ENCODE measurements around the gene DRC1.

Gene DRC1

GRCh38 chr2:26460613-26461031 is 58.9 kb downstream of the DRC1 start:
- no peak overlapping the region for H3K4me3 ChIP-seq (ENCODE audit: low read depth, low read length)
- no peak for DNase-seq (ENCODE audit: low read depth, low spot score)
- ChIA-PET CTCF (interaction anchor here (0.6 to 1.9 kb wide), 4 partner anchors 10 to 117 kb away, joined by 3 to 9 read pairs (median 6); no protein-coding TSS in a partner anchor), POLR2A (no interaction called here)
- TF ChIP-seq, protein P1, sequence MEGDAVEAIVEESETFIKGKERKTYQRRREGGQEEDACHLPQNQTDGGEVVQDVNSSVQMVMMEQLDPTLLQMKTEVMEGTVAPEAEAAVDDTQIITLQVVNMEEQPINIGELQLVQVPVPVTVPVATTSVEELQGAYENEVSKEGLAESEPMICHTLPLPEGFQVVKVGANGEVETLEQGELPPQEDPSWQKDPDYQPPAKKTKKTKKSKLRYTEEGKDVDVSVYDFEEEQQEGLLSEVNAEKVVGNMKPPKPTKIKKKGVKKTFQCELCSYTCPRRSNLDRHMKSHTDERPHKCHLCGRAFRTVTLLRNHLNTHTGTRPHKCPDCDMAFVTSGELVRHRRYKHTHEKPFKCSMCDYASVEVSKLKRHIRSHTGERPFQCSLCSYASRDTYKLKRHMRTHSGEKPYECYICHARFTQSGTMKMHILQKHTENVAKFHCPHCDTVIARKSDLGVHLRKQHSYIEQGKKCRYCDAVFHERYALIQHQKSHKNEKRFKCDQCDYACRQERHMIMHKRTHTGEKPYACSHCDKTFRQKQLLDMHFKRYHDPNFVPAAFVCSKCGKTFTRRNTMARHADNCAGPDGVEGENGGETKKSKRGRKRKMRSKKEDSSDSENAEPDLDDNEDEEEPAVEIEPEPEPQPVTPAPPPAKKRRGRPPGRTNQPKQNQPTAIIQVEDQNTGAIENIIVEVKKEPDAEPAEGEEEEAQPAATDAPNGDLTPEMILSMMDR (IDR thresholded peaks at IDR 0.05; ENCODE audit: insufficient read depth, low read length, missing control alignments) = no peak

GRCh38 chr2:26461601-26462023 is 59.9 kb downstream of the DRC1 start:
- no peak overlapping the region for H3K4me3 ChIP-seq (ENCODE audit: low read depth, low read length)
- ChIA-PET POLR2A (interaction anchor here (1.1 kb wide), 1 partner anchor 115 kb away, joined by 3 read pairs; no protein-coding TSS in a partner anchor), CTCF (interaction anchor here (0.6 to 1.9 kb wide), 10 partner anchors 10 to 286 kb away, joined by 3 to 9 read pairs (median 3); no protein-coding TSS in a partner anchor)
- DNase-seq (ENCODE audit: low read depth, low spot score) = no peak
- TF ChIP-seq, protein P1 (IDR thresholded peaks at IDR 0.05; ENCODE audit: insufficient read depth, low read length, missing control alignments) = no peak

GRCh38 chr2:26462100-26462499 is 60.4 kb downstream of the DRC1 start:
- DNase-seq (ENCODE audit: low read depth, low spot score) = no peak
- no peak overlapping the region for H3K4me3 ChIP-seq (ENCODE audit: low read depth, low read length)
- ChIA-PET CTCF (interaction anchor here (0.6 to 1.4 kb wide), 11 partner anchors 10 to 287 kb away, joined by 3 to 4 read pairs (median 3); no protein-coding TSS in a partner anchor), POLR2A (interaction anchor here (1.1 kb wide), 1 partner anchor 115 kb away, joined by 3 read pairs; no protein-coding TSS in a partner anchor)
- TF ChIP-seq, protein P1 (IDR thresholded peaks at IDR 0.05; ENCODE audit: insufficient read depth, low read length, missing control alignments) = no peak

GRCh38 chr2:26462511-26463243 is 61.0 kb downstream of the DRC1 start:
- ChIA-PET CTCF (interaction anchor here (0.6 to 1.4 kb wide), 12 partner anchors 10 to 287 kb away, joined by 3 to 4 read pairs (median 3); partner anchors contain the start of gene OTOF), POLR2A (interaction anchor here (1.1 kb wide), 1 partner anchor 116 kb away, joined by 3 read pairs; no protein-coding TSS in a partner anchor)
- H3K4me3 ChIP-seq (ENCODE audit: low read depth, low read length) = no peak overlapping the region
- TF ChIP-seq, protein P1 (IDR thresholded peaks at IDR 0.05; ENCODE audit: insufficient read depth, low read length, missing control alignments) = peak; percentile 75
- DNase-seq (ENCODE audit: low read depth, low spot score) = no peak

DNA sequence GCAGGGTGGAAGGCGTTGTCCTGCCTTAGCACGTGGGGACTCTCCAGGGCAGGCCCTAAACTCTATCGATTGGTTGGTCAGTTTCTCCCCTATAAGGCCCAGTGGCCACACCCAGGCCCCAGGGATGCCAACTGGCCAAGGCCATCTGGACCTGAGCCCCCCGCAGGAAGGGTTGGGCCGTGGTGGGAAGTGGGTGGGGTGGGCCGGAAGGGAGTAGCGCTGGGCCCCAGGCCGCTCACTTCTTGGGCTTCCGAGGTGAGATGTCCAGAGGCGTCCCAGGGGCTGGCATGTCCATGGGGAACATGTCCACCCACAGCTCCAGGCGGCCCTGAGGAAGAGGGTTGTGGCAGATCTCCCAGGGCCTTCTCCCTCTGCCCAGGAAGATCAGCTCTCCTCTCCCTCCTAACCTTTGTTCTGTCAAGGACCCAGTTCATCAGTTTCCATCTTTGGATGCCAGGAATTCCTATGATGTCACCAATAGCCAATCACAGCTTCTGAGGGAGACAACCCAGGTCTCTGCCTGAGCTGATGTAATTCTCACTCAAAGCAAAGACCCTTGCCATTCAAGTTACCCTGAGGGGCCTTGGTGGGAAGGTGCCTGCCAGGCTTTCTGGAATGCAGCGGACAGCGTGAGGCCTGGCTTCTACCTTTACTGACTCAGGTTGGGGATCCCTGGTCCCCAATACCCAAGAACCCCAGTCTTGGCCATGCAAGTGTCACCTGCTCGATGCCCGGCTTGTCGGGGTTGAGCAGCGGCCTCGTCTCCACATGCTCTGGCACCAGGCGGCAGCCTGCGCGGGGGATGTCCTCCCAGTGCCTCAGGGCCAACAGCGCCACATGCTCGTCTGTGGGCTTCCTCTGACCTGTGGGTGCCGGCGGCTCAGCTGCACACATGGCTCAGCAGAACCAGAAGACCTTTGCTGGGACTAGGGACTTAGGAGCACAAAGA is 61.8 kb downstream of the DRC1 start:
- no peak overlapping the region for H3K4me3 ChIP-seq (ENCODE audit: low read depth, low read length)
- POLR2A ChIA-PET = no interaction called here
- CTCF ChIA-PET = interaction anchor here (0.9 to 1.4 kb wide), 3 partner anchors 9 to 14 kb away, joined by 3 to 4 read pairs (median 4); partner anchors contain the start of gene OTOF

More for the DNA sequence above, 61.8 kb downstream of the DRC1 start:
- TF ChIP-seq, protein P1 (IDR thresholded peaks at IDR 0.05; ENCODE audit: insufficient read depth, low read length, missing control alignments) = no peak
- DNase-seq (ENCODE audit: low read depth, low spot score) = no peak

All from AG04449 (cell line).